HG02970 (cell line): ENCODE data around the gene FREM2.

Experiments
- ATAC-seq: cut with Tn5 transposase; IDR thresholded peaks from one replicate; pipeline ENCODE4 v1.9.1; 2021; ENCODE audit warnings: mild to moderate bottlenecking, moderate library complexity, moderate number of reproducible peaks; ENCODE audit not compliant: unreplicated experiment, low FRiP score

FREM2 gene, protein sequence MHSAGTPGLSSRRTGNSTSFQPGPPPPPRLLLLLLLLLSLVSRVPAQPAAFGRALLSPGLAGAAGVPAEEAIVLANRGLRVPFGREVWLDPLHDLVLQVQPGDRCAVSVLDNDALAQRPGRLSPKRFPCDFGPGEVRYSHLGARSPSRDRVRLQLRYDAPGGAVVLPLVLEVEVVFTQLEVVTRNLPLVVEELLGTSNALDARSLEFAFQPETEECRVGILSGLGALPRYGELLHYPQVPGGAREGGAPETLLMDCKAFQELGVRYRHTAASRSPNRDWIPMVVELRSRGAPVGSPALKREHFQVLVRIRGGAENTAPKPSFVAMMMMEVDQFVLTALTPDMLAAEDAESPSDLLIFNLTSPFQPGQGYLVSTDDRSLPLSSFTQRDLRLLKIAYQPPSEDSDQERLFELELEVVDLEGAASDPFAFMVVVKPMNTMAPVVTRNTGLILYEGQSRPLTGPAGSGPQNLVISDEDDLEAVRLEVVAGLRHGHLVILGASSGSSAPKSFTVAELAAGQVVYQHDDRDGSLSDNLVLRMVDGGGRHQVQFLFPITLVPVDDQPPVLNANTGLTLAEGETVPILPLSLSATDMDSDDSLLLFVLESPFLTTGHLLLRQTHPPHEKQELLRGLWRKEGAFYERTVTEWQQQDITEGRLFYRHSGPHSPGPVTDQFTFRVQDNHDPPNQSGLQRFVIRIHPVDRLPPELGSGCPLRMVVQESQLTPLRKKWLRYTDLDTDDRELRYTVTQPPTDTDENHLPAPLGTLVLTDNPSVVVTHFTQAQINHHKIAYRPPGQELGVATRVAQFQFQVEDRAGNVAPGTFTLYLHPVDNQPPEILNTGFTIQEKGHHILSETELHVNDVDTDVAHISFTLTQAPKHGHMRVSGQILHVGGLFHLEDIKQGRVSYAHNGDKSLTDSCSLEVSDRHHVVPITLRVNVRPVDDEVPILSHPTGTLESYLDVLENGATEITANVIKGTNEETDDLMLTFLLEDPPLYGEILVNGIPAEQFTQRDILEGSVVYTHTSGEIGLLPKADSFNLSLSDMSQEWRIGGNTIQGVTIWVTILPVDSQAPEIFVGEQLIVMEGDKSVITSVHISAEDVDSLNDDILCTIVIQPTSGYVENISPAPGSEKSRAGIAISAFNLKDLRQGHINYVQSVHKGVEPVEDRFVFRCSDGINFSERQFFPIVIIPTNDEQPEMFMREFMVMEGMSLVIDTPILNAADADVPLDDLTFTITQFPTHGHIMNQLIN (N-terminal part only)

DNA sequence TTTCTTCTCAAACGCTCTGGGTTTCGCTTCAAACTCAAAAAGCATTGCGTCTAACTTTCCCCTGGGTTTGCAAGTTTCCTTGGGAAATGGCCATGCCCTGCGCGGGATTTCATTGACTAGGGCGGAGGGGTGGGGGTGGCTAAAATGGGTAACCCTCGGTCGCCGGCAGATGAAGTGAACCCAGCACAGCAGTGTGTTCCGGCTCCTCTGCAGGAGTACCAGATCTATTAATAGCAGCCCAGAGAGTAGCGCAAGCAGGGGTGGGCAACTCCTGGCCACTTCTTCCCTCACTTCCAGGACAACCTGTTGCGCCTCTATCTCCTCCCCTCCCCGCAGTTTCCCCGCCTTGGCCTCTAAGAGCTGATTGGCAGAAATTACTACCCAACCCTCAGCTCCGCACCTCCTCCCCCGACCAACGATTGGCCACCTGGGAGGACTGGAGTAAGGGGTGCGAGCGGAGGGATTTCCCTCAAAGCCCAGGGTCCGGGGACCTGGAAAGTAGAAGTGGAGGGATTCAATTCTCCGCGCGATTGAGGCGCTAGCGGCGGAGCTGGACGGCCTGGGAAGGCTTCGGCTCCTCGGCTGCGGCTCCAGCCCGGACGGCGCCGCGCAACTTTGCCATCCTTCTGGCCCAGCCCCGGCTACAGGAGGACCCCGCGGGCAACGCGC is at the start of gene FREM2:
FREM2 (plus strand) TSS at position 501 of the 669 bp plus-strand sequence. CDS start 268 bp downstream, outside the sequence.
- no peak for ATAC-seq

DNA sequence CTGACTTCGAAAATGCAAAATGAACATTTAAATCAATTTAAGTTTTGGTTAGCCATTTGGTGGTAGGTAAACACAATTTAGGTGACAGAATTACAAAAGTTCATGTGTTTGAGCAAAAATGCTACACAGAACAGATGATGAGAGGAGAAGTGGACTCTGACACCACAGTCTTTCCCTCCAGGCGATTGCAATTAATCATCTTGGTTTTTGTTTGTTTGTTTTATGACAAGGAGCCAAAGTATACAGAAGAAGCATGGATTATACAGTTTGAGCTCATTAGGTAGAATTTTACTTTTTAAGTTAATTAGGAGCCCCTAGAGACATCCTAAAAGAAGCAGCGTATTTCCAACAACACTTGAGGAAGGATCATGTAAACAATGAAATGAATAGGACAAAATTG is 49.3 kb upstream of the FREM2 start:
- no peak for ATAC-seq

DNA sequence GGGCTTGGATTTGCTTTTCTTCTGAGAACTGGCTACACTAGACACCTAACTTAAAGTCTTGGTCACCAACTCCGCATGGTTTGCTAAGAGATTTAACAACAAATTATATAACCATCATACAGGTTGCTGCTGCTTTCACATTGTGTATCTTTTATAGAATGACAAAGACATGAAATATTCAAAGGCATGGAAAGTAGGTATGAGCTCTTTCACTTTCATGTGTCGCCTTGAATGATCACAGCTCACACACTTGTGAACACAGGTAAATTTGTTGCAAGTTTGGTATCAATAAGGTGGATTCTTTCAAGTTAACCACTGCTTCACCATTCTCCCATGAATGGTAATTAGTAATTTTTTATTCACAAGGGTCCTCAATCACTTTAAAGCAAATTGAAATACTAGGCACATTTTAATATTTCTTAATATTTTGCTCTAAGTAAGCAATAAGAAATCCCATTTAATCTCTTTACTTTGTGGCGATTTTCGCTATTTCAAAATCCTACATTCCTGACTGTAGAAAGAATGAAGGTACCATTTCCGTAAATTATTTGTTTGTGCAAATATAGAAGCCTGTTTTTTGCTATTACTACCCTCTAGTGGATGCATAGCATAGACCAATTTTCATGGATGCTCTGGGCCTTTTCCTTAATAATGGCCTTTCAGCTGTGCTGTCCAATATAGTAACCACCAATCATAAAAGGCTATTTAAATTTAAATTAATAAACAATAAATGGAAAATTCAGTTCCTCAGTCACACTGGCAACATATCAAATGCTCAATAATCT is 45.5 kb upstream of the FREM2 start:
- no peak for ATAC-seq

DNA sequence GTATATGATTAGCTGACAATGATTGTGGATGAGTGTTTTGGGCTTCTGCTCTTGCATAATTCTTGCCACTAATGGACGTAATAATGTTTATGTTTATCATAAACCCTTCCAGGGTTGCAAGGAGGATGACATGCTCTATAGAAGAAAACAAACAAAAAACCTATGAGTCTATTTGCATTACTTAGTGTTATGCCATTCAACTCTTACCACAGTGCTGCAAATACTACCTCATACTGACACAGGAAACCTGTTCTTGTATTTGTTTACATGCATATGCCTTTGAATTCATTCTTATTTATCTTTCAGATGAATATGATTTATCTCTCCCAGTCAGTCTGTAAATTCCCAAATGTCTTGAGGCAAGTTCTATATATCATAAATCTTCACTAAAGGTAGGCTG is 39.6 kb upstream of the FREM2 start:
- no peak for ATAC-seq

DNA sequence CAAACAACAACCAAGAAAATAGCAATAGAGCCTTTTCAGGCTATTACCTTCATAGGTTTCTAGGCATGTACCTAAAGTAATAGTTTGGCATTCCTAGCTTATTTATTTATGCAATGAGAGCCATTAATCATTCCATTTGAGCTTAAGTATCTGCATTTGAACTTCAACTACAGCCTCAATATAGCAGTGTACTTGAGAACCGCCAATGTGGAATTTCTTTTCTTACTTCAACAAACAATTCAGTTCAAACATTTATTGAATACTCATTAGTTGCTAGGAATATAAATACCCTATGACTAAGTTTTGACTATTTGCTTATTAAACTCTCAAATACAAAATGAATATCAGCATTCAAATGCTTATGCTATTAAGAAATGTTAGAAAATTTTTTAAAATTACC is 38.0 kb upstream of the FREM2 start:
- ATAC-seq = no peak

- no peak for ATAC-seq
Measured at GRCh38 chr13:38656699-38657098, 30.2 kb upstream of the FREM2 start.

GRCh38 chr13:38657191-38657590 is 29.7 kb upstream of the FREM2 start:
- no peak for ATAC-seq

DNA sequence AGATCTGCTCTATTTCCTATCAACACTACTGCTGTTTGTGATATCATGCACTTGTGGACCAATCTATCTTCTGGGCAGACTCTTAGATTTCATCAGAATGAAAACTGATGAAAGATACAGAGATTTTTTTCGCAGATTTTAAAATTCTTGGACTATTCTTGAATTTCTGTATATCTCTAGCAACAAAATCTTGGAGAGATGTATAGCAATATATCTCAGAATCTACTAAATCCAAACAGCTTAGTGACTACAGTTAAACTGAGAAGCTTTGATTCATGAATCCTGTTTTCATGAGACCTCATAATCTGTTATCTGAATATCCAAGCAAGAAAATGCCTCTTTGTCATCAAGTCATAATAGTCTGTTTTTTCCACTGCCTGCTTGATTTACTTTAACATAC is 28.0 kb upstream of the FREM2 start:
- ATAC-seq = no peak

GRCh38 chr13:38661010-38661675 is 25.7 kb upstream of the FREM2 start:
- ATAC-seq = no peak

GRCh38 chr13:38662362-38662761 is 24.5 kb upstream of the FREM2 start:
- no peak for ATAC-seq

- no peak for ATAC-seq
Measured at GRCh38 chr13:38664906-38665305, 22.0 kb upstream of the FREM2 start.

DNA sequence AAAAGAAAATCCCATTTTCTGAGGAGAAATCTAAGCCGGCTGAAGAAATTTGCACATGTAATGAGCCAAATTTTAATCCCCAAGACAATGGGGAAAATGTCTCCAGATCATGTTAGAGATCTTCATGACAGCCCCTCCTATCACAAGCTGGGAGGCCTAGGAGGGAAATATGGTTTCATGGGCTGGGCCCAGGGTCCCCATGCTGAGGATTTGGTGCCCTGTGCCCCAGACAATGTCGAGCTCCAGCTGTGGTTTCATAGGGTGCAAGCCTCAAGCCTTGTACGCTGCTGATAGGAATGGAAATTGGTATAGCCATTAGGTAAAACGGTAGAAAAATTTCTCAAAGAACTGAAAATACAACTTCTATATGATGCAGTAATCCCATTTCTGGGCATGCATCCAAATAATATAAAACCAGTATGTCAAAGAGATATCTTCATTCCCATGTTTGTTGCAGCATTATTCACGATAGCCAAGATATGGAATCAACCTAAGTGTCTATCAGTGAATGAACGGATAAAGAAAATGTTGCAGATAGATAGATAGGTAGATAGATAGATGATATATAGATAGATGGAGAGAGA is 19.3 kb upstream of the FREM2 start:
- ATAC-seq = no peak

DNA sequence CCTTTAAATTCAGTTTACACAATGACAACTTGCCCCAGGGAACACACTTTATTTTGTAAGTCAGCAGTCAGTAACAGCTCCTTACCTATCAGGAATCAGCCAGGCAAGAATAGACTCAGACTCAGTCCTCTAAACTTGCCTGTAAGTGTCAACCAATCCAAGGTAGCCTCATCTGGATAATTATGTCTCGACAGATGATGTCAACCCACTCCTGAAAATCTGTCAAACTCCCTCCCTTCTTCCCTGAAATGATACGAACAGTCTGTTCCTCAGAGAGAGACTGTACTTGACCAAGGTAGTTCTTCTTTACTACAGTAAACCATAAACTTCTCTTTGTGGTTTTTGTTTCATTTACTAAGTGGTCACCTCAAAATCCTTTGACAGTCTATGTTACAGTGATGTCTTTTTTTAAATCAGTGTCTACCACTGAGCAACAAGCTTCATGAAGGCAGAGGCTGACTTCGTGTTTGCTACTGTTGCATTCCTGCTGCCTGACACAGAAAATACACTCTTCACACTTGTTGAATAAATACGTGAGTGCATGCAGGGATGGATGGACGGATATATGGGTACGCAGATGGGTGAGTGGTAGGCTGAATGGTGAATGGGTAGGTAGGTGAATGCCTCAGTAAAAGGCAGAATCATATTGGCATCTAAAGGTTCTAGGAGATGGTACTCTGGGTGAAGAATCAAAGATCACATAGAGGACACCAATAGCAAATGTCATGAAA is 17.5 kb upstream of the FREM2 start:
- no peak for ATAC-seq

GRCh38 chr13:38670627-38671026 is 16.2 kb upstream of the FREM2 start:
- ATAC-seq = no peak

- ATAC-seq = no peak
Measured at GRCh38 chr13:38671980-38672379, 14.9 kb upstream of the FREM2 start.

GRCh38 chr13:38674208-38674607 is 12.7 kb upstream of the FREM2 start:
- ATAC-seq = no peak

- ATAC-seq = no peak
Measured at GRCh38 chr13:38680912-38681311, 6.0 kb upstream of the FREM2 start.

DNA sequence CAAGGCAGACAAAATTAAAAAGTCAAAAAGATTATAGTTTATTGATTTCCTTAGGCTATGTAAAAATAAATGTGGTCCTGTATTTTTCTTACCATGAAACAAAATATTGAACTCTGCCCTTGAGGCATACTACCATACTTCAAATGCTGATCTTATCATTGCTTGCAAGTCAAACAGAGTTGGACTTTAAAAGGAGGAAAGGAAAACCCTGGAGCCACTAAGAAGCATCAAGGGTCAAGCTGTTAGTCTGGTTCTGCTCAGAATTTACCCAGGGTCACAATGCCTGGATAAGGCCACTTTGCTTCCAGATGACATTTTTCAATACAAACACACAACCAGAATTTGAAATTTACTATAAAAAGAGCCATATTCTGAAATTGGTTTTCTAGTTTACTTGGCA is 2.2 kb upstream of the FREM2 start:
- ATAC-seq = no peak
